Adrenal gland (tissue), 5 donors: ENCODE measurements around the gene ARL9.

Experiments used
- POLR2A ChIP-seq, 2 donors: fragments of 450-650 bp; IDR thresholded peaks; one replicate each; pipeline ENCODE4 v1.6.1; 2017; ENCODE audit warnings: antibody characterized with exemption in 2 of 2, mild to moderate bottlenecking in 2 of 2, moderate library complexity in 1 of 2
- TF ChIP-seq, protein P1 (sequence below), 6 experiments: fragments of 450-650 bp in 4 of 6; fragments of 200-600 bp in 2 of 6; sonication (generic) in 1 of 6; IDR thresholded peaks; 1 replicate in 5 of 6; 2 replicates in 1 of 6; pipeline versions ENCODE4 v1.5.1 to v1.8.0; 2016 to 2021; ENCODE audit warnings: antibody characterized with exemption in 6 of 6, mild to moderate bottlenecking in 2 of 6, moderate library complexity in 1 of 6
- donor health status: DM: no; HTN: no; CAD: no.

GRCh38 chr4:56531823-56532222 lies 26.2 kb downstream of the ARL9 start:
- TF ChIP-seq, protein P1, sequence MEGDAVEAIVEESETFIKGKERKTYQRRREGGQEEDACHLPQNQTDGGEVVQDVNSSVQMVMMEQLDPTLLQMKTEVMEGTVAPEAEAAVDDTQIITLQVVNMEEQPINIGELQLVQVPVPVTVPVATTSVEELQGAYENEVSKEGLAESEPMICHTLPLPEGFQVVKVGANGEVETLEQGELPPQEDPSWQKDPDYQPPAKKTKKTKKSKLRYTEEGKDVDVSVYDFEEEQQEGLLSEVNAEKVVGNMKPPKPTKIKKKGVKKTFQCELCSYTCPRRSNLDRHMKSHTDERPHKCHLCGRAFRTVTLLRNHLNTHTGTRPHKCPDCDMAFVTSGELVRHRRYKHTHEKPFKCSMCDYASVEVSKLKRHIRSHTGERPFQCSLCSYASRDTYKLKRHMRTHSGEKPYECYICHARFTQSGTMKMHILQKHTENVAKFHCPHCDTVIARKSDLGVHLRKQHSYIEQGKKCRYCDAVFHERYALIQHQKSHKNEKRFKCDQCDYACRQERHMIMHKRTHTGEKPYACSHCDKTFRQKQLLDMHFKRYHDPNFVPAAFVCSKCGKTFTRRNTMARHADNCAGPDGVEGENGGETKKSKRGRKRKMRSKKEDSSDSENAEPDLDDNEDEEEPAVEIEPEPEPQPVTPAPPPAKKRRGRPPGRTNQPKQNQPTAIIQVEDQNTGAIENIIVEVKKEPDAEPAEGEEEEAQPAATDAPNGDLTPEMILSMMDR (IDR thresholded peaks at IDR 0.05), result no peak
- no peak for TF ChIP-seq POLR2A (IDR thresholded peaks at IDR 0.05)
